HG03175 (cell line): ENCODE results near the gene MOB3B.

Experiments
- ATAC-seq: cut with Tn5 transposase; IDR thresholded peaks from one replicate; pipeline ENCODE4 v1.9.1; 2021; ENCODE audit warnings: mild to moderate bottlenecking, moderate library complexity; ENCODE audit not compliant: unreplicated experiment

MOB3B gene

GRCh38 chr9:27394154-27394825 is 135.3 kb downstream of the MOB3B start:
- no peak for ATAC-seq

DNA sequence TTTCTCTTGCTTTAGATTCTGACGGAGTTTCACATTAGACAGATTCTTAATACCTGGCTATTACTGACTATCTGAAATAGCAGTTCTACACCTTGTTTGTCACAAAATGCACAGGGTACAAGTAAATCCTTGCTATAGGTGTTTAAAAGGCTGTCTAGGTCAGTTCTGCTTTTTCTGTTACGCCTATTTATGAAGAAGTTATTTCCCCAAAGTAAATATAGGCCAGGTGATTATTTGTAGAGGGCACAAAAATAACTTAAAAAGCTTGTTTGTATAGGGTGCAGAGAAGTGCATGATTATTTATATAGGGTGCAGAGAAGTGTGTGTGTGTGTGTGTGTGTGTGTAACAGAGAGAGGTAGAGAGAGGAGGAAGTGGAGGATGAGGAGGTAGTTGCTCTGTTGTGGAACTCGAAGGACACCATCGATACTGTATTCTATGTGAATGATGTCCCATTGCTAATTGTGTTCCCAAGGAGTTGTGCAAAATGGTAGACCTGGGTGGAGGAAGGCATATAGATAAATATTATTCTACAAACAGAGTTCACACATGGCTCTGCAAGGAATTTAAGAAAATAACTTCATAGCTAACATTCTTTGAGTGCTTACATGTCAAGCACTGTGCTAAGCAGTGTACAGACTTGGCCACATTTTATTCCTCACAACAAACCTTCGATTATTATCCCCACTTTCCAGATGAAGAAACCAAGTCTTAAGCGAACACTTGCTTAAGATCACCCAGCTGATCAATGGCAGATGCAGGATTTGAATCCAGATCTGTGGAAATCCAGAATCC is 136.4 kb downstream of the MOB3B start:
- ATAC-seq = no peak

- no peak for ATAC-seq
Observed at GRCh38 chr9:27392451-27392850, 137.2 kb downstream of the MOB3B start.

- ATAC-seq = no peak
Observed at GRCh38 chr9:27391040-27391895, 138.3 kb downstream of the MOB3B start.

GRCh38 chr9:27388150-27388549 is 141.5 kb downstream of the MOB3B start:
- ATAC-seq = no peak

- no peak for ATAC-seq
Observed at GRCh38 chr9:27387722-27388121, 141.9 kb downstream of the MOB3B start.

DNA sequence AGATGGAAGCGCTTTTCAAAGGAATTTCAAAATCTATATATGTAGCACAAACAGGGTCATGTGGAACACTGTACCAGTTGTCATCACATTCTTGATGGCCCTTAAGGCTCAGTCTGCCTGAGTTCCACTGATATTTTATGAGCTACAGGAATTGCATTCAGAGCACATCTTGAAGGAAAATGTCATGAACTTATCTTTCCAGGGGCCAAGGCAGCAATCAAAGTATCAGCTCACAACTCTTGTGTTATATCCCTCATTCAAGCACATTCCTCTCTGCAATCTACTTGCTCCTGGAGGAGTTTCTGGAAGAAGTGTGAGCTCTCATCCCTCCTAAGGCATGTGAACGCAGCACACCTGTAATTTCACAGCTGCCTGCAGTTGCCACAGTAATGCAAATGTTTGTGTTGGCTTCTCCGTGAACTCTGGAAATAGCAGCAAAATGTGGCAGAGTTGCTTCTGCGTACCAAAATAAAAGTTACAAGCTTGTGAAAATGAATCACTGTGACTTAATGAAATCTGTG is 143.0 kb downstream of the MOB3B start:
- ATAC-seq = no peak

DNA sequence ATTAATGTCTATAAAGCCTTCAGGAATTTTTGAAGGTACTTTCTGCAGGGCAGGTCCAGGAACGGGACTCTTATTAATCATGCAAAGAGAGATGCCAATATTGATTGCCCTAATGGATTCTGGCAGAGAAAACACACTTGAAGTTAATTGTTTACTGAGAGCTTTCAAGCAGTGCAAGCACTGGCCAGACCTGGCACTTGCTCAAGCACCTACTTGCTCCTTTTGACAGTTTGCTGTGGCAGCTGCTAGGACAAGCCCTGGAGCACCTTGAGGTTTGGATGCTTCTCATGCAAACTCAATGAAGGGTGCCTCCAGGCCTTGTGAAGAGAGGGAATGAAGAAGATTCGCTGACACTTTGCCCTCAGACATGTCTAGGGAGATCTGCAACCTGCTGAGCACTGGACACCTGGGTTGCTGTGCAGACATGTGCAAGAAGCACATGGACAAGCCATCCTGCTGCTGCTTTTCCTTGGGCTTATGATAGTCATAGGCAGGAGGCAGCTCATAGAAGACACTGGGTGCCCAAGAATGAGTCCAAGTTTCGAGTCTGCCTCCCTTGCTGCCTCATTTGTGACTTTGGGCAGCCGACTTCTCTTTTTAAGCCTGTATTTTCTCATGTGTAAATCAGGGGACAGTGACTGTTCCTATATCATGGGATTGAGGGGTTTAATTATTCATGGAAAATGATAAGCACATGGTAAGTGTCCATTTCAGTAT is 143.8 kb downstream of the MOB3B start:
- no peak for ATAC-seq

DNA sequence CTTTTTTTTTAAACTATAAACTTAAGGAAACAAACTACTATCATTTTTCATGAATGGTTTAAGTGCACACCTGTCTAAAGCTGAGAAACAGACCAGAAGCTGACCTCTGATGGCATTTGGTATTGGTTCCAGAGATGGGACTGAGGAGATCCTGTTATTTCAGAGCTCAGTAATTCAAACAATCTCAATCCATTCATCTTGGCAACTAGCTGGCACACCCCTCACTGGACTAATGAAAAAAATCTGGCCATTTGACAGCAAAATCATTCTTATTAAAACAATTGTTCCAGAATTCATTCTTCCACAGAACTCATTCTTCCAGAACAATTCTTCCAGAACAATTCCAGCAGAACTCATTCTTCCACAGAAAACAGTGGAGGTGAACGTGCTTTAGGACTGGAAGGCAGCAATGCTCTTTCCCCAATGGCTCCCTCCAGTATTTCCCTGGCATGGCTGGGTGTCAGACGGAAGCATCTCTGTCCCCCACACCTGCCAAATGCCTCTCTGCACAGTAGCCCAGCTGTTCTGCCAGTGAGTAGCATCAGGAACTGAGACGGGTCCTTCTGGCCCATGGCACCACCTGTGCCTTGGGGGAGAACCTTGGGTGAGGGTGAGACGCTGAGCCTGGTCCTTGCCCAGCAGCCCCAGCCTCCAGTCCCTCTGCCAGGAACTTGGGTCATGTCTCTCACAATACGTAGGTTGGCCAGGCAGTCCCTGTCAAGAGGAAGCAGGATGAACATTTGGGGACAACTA is 145.2 kb downstream of the MOB3B start:
- ATAC-seq = no peak

DNA sequence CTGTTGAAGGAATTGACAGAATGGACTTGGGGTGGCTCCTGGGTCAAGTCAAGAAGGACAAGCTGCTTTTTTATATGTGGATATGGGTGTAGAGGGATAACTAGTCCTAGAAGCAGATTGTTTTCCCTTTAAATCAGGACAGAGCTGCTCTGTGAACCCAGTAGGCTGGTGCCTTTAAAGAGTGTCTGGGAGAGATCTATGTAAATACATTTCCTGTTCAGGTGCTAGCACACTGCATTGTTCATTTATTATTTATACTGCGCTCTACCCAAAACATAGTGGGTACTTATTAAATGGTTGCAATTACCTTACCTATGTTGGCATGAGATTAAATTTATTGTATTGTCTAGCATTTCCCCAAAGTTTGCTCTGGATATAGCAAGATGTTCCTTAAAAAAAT is 146.1 kb downstream of the MOB3B start:
- no peak for ATAC-seq

DNA sequence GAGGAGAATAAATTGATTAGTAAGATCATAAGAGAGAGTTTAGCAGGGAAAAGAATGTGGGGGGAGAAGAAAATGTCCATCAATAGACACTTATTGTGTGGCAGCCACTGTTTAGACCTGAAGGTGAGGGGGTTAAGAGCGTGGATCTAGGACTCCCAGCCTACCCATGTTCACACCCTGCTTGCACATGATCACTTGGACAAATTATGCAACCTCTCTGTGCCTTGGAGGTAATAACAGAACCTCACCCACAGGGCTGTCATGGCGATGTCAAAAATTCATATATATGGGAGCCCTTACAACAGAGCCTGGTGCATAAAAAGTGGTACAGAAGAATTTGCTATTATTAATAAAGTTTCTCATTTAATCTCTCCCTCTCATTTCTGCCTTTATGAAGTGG is 146.6 kb downstream of the MOB3B start:
- ATAC-seq = no peak

DNA sequence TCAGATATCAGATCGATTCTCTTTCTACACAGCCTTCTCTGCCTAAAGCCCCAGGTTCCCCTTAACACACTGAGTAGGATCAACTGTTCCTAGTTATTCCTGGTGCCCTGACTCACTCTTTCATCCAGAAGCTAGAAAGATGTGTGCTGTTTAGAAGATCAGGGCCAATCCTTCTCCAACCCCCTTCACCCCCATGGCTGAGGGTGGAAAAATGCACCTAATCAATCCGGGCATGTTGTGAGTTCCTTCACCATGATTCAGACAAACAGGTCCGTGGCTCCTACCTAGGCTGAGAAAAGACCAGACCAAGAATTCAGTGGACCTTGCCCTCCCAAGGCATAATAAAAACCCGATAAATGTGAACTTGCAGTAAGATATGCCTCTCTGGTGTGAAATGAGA is 147.3 kb downstream of the MOB3B start:
- no peak for ATAC-seq

DNA sequence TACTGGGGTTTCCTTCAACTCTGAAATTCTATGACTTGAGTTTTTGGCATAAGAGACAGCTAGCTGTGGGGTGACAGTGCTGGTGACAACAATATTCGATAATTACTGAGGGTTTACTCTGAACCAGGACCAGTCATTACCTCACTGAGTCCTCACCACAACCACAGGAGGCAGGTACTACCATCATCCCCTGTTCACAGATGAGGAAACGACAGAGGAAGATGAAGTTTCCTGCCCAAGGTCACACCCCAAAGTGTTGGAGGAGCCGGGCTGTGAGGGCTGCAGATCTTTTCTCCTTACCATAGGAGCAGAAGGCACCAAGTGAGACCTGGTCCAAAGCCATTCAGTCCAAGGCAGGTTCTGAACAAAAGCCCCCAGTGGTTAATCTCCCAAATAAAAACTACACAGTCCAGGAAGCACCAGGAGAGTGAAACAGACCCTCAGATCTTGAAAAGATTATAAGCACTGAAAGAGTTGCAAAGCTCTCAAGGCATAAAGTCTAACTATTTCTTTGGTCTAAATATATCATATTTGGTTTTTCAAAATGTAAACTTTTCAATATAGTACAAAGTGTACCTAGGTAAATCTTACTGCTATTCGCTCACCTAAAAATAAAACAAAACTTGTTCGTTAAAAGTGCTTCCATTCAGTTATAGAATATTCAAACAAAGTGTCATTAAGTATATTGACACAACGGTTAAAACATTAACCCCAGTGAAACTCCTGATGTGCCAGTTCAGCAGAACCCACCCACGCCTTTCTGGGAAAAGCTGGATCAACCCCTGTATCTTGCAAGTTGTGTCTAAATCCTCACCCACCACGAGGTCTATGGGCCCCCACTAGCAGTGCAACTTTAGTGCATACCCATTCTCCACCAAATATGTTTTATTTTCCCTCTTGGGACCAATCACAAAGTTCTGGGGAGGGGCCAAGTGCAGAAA is 150.0 kb downstream of the MOB3B start:
- ATAC-seq = peak; percentile 30

DNA sequence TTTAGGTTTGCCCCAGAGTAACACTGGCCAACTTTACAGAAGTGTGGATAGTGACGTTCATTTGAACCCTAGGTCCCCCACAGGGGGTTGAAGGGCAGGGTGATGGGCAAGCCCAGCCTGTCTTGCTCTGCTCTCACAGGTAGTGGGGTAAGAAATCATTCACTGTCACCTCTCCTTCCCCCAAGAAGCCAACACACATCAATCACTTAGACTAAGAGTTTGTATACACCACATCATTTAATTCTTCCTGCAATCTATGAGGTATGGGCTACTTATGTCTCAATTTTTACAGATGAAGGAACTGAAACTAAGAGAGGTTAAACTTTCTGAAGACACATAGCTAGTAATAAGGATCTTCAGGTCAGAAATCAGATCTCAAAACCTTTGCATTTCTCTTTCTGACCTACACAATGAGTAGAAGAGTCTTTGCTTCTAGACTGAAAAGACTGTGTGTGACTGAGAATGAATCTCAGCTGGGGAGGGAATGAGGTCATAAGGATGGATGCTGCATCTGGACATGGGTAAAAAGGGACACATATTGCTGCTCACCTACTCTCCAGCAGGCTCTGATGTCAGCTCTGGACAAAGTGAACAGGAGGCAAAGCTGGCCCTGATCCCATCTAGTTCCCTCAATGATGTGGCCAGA is 151.7 kb downstream of the MOB3B start:
- peak; percentile 89 for ATAC-seq

GRCh38 chr9:27377147-27377807 is 152.3 kb downstream of the MOB3B start:
- ATAC-seq = peak; percentile 21

GRCh38 chr9:27373851-27374250 is 155.8 kb downstream of the MOB3B start:
- no peak for ATAC-seq

DNA sequence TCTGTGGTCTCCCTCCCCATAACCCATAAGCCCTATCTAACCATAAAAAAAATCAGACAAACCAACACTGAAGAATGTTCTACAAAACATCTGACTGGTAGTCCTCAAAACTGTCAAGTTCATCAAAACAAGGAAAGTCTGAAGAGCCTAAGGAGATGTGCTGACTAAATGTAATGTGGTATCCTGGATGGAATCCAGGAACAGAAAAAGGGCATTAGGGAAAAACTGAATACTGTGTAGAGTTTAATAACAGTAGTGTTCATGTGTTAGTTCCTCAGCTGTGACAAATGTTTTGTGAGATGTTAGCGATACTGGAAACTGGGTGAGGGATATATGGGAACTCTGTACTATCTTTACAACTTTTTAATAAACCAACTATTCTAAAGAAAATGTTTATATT is 157.0 kb downstream of the MOB3B start:
- ATAC-seq = no peak

DNA sequence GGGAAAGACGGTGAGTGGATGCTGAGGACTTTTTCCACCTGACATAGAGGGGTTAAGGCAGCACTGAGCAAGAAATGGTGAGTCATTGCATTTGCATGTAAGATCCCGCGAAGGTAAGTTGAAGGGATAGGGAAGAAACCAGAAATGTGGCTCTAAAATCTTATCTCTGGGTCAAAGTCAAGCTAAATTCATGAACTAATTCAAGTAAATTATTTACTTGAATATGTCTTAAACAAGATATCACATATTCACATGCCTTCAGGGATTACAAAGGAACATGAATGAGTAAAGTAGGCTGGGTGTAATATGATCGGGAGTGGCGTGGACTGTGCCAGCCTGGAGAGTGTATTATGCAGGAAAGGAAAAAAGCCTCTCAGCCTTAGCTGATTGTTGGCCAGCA is 158.2 kb downstream of the MOB3B start:
- ATAC-seq = no peak
